GM19035 (cell line): ENCODE results near the gene ONECUT1.
"Not testable (repeated sequence)": the region's sequence is repeated elsewhere in the genome, so short reads cannot be mapped to it uniquely, and the experiment has no call there.

Experiments used
- ATAC-seq: cut with Tn5 transposase; IDR thresholded peaks from one replicate; pipeline ENCODE4 v1.9.1; 2021; ENCODE audit not compliant: unreplicated experiment

The ONECUT1 gene

GRCh38 chr15:52790169-52790708 lies at the start of gene ONECUT1:
Gene ONECUT1 (minus strand): TSS chr15:52790336. CDS start chr15:52789884, 452 bp downstream.
- peak; percentile 86 for ATAC-seq

GRCh38 chr15:52834379-52834778 lies 44.2 kb upstream of the ONECUT1 start:
- ATAC-seq = no peak

- not testable (repeated sequence) for ATAC-seq
These were observed 34.2 kb upstream of the ONECUT1 start for GRCh38 chr15:52824169-52824942.

- no peak for ATAC-seq
These were observed 32.3 kb upstream of the ONECUT1 start for GRCh38 chr15:52822475-52822874.

GRCh38 chr15:52819253-52819652 lies 29.1 kb upstream of the ONECUT1 start:
- no peak for ATAC-seq

GRCh38 chr15:52815899-52816298 lies 25.8 kb upstream of the ONECUT1 start:
- ATAC-seq = not testable (repeated sequence)

GRCh38 chr15:52808996-52809395 lies 18.9 kb upstream of the ONECUT1 start:
- ATAC-seq = no peak

GRCh38 chr15:52808441-52808840 lies 18.3 kb upstream of the ONECUT1 start:
- no peak for ATAC-seq

- ATAC-seq = no peak
These were observed 16.1 kb upstream of the ONECUT1 start for GRCh38 chr15:52806284-52806655.

- no peak for ATAC-seq
These were observed 15.5 kb upstream of the ONECUT1 start for GRCh38 chr15:52805351-52806283.

GRCh38 chr15:52804526-52805081 lies 14.5 kb upstream of the ONECUT1 start:
- ATAC-seq = no peak

- ATAC-seq = no peak
These were observed 13.6 kb upstream of the ONECUT1 start for GRCh38 chr15:52803467-52804306.

- no peak for ATAC-seq
These were observed 13.0 kb upstream of the ONECUT1 start for GRCh38 chr15:52803108-52803466.

- ATAC-seq = no peak
These were observed 12.0 kb upstream of the ONECUT1 start for GRCh38 chr15:52802110-52802509.

- ATAC-seq = no peak
These were observed 11.6 kb upstream of the ONECUT1 start for GRCh38 chr15:52801748-52802085.

- ATAC-seq = no peak
These were observed 11.0 kb upstream of the ONECUT1 start for GRCh38 chr15:52800828-52801747.

GRCh38 chr15:52799145-52799811 lies 9.1 kb upstream of the ONECUT1 start:
- ATAC-seq = no peak

- ATAC-seq = no peak
These were observed 8.5 kb upstream of the ONECUT1 start for GRCh38 chr15:52798529-52799101.
